ENCODE results near the gene TMEM18.

Gene TMEM18

DNA sequence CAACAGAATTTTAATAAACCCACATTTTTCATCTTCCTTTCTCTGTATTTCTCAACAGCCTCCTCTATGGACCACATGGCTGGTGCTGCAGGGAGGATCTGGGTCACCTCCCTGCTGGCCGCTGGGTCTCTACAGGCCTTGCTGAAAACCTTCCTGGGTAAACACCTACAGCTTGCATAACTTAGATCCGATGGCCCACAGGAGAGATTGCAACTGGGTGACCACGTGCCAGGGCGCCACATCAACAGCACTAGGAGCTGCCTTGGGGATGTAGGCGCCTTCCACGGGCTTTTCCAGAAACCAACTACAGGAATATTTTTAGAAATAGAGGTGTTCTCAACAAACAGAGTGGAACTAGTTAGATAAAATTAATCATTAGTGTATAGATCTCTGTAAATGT, 19.4 kb downstream of the TMEM18 start:
- Histone ChIP-seq H3K9me2 (replicated peaks; ENCODE audit: insufficient read depth, low read length) (no peaks in the 10 kb centered on the region), H3K9me3 (replicated peaks; ENCODE audit: insufficient read depth, low read length) (no peaks in the 10 kb centered on the region), H3K4me1 (ENCODE audit: low read length) (no peaks in the 10 kb centered on the region), H3F3A (ENCODE audit: insufficient read depth, low read length) (no peaks in the 10 kb centered on the region), H3K27ac (ENCODE audit: low read length) (no peak overlapping the region), H3K36me3 (replicated peaks; ENCODE audit: insufficient read depth, low read length) (no peaks in the 10 kb centered on the region), H3K79me2 (ENCODE audit: low read length) (no peaks in the 10 kb centered on the region), H3K4me2 (ENCODE audit: low read depth, low read length) (no peak overlapping the region), H2AFZ (ENCODE audit: low read length) (no peak overlapping the region), H3K27me3 (replicated peaks; ENCODE audit: insufficient read depth, low read length) (no peaks in the 10 kb centered on the region), H4K20me1 (ENCODE audit: insufficient read depth, low read length) (no peaks in the 10 kb centered on the region), H3K4me3 (ENCODE audit: low read length) (no peak overlapping the region), H3K9ac (ENCODE audit: low read length) (no peak overlapping the region)
- TF ChIP-seq EZH2 (optimal IDR thresholded peaks at IDR 0.05; ENCODE audit: low read depth, low read length) (no peak), EZH2phosphoT487 (IDR thresholded peaks at IDR 0.05; ENCODE audit: low read length) (no peak)
- TF ChIP-seq, protein P1, sequence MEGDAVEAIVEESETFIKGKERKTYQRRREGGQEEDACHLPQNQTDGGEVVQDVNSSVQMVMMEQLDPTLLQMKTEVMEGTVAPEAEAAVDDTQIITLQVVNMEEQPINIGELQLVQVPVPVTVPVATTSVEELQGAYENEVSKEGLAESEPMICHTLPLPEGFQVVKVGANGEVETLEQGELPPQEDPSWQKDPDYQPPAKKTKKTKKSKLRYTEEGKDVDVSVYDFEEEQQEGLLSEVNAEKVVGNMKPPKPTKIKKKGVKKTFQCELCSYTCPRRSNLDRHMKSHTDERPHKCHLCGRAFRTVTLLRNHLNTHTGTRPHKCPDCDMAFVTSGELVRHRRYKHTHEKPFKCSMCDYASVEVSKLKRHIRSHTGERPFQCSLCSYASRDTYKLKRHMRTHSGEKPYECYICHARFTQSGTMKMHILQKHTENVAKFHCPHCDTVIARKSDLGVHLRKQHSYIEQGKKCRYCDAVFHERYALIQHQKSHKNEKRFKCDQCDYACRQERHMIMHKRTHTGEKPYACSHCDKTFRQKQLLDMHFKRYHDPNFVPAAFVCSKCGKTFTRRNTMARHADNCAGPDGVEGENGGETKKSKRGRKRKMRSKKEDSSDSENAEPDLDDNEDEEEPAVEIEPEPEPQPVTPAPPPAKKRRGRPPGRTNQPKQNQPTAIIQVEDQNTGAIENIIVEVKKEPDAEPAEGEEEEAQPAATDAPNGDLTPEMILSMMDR (IDR thresholded peaks at IDR 0.05; ENCODE audit: low read length): no peak
- DNase-seq: no peak

DNA sequence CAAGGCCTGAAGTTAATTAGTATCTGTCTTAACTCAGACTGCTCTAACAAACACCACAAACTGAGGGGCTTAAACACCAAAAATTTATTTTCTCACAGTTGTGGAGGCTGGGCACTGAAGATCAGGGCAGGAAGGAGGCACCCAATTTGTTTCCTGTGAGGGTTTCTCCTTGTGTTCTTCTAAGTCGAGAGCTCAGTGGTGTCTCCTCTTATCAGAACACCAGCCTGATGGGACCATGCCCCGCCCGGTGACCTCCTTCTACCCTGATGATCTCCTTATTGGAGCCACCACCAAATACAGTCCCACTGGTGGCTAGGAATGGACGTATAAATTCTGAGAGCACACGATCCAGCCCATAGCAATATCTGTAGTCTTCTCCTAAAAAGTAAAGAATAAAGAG, 20.5 kb downstream of the TMEM18 start:
- H2AFZ ChIP-seq (ENCODE audit: low read length): no peak overlapping the region

DNA sequence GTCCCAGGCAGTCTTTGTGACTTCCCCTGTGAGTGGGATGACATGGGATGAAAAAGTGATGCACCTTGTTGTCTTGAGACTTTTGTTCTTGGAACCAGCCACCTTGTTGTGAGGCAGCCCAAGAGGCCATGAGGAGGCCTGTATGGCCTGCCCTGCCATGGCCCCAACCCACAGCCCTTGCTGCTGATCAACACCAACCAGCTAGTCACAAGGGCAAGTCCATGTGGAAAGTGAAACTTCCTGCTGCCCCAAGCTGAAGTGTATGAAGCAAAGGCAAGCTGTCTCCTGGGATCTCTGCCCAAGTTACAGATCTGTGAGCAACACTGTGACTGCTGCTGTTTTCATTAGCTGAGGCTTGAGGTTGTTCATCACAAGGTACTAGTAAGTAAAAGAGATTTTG, 21.6 kb downstream of the TMEM18 start:
- Histone ChIP-seq H3K9me2 (replicated peaks; ENCODE audit: insufficient read depth, low read length) (no peaks in the 10 kb centered on the region), H3F3A (ENCODE audit: insufficient read depth, low read length) (no peaks in the 10 kb centered on the region), H3K27ac (ENCODE audit: low read length) (no peak overlapping the region), H3K79me2 (ENCODE audit: low read length) (no peaks in the 10 kb centered on the region), H3K36me3 (replicated peaks; ENCODE audit: insufficient read depth, low read length) (no peaks in the 10 kb centered on the region), H4K20me1 (ENCODE audit: insufficient read depth, low read length) (no peaks in the 10 kb centered on the region), H2AFZ (ENCODE audit: low read length) (no peak overlapping the region), H3K9me3 (replicated peaks; ENCODE audit: insufficient read depth, low read length) (no peaks in the 10 kb centered on the region), H3K4me2 (ENCODE audit: low read depth, low read length) (no peak overlapping the region), H3K27me3 (replicated peaks; ENCODE audit: insufficient read depth, low read length) (no peaks in the 10 kb centered on the region), H3K4me1 (ENCODE audit: low read length) (no peaks in the 10 kb centered on the region), H3K9ac (ENCODE audit: low read length) (no peak overlapping the region), H3K4me3 (ENCODE audit: low read length) (no peak overlapping the region)
- no peak for DNase-seq
- TF ChIP-seq, protein P1 (IDR thresholded peaks at IDR 0.05; ENCODE audit: low read length): no peak
- no peak for TF ChIP-seq EZH2 (optimal IDR thresholded peaks at IDR 0.05; ENCODE audit: low read depth, low read length)
- TF ChIP-seq EZH2phosphoT487 (IDR thresholded peaks at IDR 0.05; ENCODE audit: low read length): no peak

More for the DNA sequence above, 20.5 kb downstream of the TMEM18 start:
- H3K9me3 ChIP-seq (replicated peaks; ENCODE audit: insufficient read depth, low read length): no peaks in the 10 kb centered on the region
- no peak for DNase-seq
- no peaks in the 10 kb centered on the region for H3K9me2 ChIP-seq (replicated peaks; ENCODE audit: insufficient read depth, low read length)
- TF ChIP-seq EZH2 (optimal IDR thresholded peaks at IDR 0.05; ENCODE audit: low read depth, low read length): no peak
- TF ChIP-seq, protein P1 (IDR thresholded peaks at IDR 0.05; ENCODE audit: low read length): no peak
- TF ChIP-seq EZH2phosphoT487 (IDR thresholded peaks at IDR 0.05; ENCODE audit: low read length): no peak
- H3K27me3 ChIP-seq (replicated peaks; ENCODE audit: insufficient read depth, low read length): no peaks in the 10 kb centered on the region
- no peaks in the 10 kb centered on the region for H3K36me3 ChIP-seq (replicated peaks; ENCODE audit: insufficient read depth, low read length)
- no peaks in the 10 kb centered on the region for H3F3A ChIP-seq (ENCODE audit: insufficient read depth, low read length)
- no peak overlapping the region for H3K4me2 ChIP-seq (ENCODE audit: low read depth, low read length)
- H3K27ac ChIP-seq (ENCODE audit: low read length): no peak overlapping the region
- no peaks in the 10 kb centered on the region for H3K79me2 ChIP-seq (ENCODE audit: low read length)
- no peaks in the 10 kb centered on the region for H4K20me1 ChIP-seq (ENCODE audit: insufficient read depth, low read length)
- no peaks in the 10 kb centered on the region for H3K4me1 ChIP-seq (ENCODE audit: low read length)
- no peak overlapping the region for H3K9ac ChIP-seq (ENCODE audit: low read length)
- H3K4me3 ChIP-seq (ENCODE audit: low read length): no peak overlapping the region

Data from MM.1S (cell line).